HG03103 (cell line): ENCODE results near the gene GGCX.
"Not testable (repeated sequence)": the region's sequence is repeated elsewhere in the genome, so short reads cannot be mapped to it uniquely, and the experiment has no call there.

Source experiments
- ATAC-seq: cut with Tn5 transposase; IDR thresholded peaks from one replicate; pipeline ENCODE4 v1.9.1; 2021; ENCODE audit warnings: low read depth; ENCODE audit not compliant: unreplicated experiment

Gene GGCX

DNA sequence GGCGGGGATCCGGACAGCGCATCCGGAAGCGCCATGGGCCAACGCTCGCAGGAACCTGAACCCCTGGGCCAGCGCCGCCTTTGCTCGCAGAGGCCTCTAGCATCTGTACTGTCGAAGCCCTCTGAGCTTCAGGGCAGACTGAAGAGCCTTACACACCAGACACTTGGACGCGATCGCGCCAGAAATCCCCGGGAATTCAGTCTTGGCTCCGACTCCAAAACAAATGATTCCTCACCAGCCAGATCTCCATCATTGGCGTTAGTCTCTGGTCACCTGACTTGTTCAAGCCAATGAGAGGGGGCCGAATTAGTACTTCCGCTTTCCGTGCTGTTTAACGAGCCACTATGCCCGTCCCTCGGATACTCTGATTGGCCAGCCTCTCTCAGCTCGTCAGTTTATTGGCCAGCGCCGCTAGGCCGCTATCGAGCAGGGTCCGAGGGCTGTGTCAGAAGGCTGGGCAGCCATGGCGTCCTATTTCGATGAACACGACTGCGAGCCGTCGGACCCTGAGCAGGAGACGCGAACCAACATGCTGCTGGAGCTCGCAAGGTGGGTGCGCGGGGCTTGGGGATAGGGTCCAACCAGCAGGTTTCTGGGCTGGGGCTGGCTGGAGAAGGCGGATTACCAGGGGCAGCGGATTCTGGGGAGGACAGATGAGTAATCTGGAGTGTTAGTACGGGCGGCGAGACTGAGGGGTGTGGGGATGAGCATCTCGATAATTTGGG lies 34.2 kb upstream of the GGCX start, which contains the start of gene RNF181:
RNF181 (plus strand) TSS at position 445 of the 725 bp plus-strand sequence; CDS start at position 464, 19 bp downstream.
- peak; percentile 99 for ATAC-seq

- ATAC-seq = no peak
Observed at GRCh38 chr2:85594715-85595300, 33.5 kb upstream of the GGCX start.

DNA sequence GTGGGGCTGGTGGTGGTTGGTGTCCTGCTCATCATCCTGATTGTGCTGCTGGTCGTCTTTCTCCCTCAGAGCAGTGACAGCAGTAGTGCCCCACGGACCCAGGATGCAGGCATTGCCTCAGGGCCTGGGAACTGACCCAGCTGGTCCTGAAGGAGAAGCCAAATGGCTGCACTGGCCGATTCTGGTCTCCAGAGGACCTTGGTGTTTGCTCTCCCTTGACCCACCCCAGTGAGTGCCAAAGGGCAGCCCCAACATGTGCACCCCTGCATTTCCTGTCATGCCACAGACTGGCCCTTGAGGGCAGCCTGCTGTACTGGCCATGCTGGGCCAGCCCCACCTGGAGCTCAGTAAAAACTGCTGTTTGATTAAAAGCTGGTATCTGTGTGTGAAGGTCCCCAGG lies 31.7 kb upstream of the GGCX start:
- no peak for ATAC-seq

- not testable (repeated sequence) for ATAC-seq
Observed at GRCh38 chr2:85592299-85592698, 31.0 kb upstream of the GGCX start.

DNA sequence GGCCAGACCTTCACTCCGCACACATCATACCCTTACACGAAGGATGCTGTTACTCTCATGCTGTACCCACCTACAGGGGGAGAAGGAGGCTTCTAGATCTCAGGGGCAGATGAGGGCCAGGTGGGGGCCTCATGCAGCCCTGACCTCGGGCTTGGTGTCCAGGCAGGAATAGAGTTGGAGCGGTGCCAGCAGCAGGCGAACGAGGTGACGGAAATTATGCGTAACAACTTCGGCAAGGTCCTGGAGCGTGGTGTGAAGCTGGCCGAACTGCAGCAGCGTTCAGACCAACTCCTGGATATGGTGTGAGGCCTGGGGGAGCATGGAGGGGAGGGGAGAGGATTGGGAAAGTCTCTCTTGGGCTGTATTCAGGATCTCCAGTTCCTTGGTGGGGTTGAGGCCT lies 30.3 kb upstream of the GGCX start:
- ATAC-seq = no peak

DNA sequence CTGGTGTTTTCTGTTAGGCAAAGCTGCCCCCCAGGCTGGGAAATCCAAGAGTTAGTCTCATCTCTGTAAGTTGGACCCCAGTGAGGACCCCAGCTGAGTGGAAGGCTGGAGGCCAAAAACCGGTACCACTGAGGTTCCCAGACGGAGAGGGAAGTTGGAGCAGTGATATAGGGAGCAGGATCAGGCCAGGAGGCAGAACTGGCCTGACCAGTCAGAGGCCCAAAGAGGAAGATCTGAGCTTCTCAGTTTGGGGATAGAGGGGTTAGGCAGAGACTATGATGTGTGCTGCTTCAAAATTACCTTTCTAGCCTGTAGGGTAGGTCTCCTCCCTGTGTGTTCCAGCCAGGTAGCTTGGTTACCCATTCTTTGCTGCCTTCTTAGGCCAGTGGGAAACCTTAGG lies 29.7 kb upstream of the GGCX start:
- ATAC-seq = no peak

- ATAC-seq = no peak
Observed at GRCh38 chr2:85589982-85590791, 28.9 kb upstream of the GGCX start.

DNA sequence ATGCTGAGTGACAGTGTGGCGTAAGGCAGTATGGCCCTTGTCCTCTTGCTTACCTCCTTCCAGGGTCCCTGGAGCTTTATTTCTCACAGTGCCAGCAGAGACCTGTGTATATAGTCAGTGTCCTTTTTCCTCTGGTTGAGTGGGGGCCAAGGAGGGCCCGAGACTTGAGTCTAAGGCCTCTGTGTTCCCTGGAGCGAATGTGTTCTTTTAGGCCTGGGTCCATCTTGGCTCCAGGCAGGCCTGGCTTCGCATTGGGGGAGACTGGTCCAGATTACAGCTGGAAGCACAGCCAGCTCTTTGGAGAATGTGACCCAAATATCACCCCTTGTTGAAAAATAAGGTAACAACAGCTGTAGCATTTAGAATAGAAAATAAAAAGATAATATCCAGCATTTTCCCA lies 27.9 kb upstream of the GGCX start:
- ATAC-seq = no peak

DNA sequence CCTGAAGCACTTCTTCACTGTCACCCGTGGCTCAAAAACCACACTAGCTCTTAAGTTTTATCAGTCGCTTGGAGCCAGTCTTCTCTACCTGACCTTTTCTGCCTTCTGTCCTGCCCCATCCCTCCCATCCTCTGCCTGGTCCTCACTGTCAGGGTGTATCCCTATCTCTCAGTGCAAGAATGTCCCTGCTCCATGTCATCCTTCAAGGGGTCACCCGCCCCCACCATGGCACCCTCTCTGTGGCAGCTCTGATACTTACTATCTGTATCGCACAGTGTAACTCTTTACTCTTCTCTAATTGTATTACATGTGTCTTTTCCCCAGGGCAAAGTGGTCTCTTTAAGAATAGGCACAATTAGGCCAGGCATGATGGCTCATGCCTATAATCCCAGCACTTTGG lies 27.4 kb upstream of the GGCX start:
- ATAC-seq = no peak

DNA sequence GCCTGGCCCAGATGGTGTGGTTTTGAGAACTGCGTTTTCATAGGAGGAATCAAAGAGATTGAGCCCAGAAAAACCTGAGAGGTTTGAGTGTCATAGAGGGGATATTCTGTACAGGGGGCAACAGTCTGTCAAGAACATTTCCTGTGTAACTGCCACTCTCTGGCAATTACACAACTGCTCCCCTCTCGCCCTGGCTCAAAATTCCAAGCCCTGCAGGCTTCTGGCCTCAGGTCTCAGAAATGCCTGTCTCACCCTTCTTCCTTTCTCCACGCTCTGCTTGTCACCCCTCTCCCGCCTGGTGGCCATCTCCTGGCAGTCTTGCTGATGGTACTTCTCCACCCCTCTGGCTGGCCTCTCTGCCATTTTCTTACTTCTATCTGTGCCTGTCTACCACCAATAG lies 26.9 kb upstream of the GGCX start:
- no peak for ATAC-seq

DNA sequence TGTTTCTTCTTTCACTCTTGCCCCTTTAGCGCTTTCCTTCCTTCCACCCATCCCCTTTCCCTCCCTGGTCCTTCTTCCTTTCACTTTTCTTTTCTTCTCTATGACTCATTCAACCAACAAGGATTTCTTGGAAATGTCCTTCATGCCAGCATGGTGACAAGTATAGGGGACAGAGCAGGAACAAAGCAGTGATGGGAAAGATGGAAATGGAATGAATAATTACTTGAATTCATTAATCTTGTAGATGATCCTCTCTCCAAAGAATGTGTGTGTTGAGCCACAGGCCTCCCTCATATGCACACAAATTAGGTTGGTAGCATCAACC lies 24.4 kb upstream of the GGCX start:
- ATAC-seq = no peak

GRCh38 chr2:85584857-85585780 lies 23.8 kb upstream of the GGCX start:
- peak; percentile 30 for ATAC-seq

GRCh38 chr2:85584354-85584856 lies 23.1 kb upstream of the GGCX start, which contains the start of gene VAMP5:
Gene VAMP5, plus strand, starts transcription at chr2:85584431. Its CDS starts 60 bp downstream, at chr2:85584491.
- peak; percentile 33 for ATAC-seq

DNA sequence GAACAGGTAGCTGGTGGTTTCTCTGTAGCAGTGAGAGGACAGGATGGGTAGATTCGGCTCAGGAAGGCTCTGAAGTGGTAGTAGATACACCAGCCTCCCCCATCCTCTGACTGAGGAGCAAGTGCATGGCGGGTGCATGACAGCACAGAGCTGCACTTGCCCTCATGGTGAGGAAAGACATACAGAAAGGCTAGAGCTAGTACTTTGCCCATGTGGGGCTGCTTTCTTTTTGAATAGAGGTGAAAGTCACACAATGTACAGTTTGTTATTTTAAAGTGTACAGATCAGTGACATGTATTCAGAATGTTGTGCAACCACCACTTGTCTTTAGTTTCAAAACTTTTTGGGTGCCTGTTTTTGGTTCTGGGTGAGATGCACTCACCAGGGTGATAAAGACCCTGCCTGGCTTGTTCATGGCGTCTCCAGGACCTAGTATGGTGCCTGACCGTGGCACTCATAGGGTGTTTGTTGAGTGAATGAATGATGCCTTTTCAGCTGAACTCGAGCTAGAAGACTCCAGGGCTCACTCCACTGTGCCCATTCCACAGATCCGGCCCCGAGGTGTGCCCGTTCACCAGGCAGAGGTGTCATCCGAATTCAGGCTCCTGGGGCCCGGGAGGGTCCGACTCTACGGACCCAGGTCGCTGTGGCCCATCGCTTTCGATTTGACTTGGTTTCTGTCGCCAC lies 22.5 kb upstream of the GGCX start:
- peak; percentile 39 for ATAC-seq

DNA sequence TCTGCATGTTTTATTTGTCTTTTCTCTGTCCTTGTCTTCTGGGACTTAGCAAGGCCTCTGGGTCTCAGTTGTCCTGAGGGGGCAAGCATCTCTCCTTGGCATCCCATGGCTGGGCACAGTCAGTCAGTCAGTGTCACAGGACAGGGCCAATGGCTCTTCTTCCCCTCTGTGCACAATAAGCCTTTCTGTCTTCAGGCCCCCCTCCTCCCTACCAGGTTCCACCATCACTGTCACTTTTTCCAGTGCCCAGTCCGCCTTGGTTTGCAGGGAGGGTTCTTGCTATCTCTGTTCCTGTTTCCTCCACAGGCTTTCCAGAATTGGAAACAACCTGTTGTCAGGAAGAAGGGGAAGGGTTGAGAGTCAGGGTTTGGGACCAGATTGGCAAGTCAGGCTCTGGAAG lies 21.2 kb upstream of the GGCX start:
- no peak for ATAC-seq

DNA sequence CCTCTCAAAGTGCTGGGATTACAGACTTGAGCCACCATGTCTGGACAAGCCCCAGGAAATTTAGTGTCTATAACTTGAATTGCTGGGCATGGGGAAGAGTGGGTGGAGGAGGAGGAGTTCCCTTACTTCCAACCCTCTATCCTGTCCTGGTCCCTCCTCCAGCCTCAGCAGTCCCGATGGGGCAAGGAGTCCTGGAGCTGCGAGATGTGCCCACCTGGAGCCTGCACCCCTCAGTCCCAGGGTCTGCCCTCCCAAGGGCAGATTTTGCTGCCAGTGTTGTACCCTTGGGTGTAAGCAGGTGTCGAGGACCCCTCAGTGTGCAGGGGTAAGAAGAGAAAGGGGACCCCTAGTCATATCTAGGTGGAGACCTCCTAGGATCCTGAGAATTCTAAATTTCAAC lies 18.9 kb upstream of the GGCX start:
- ATAC-seq = no peak

- no peak for ATAC-seq
Observed at GRCh38 chr2:85579266-85579935, 18.1 kb upstream of the GGCX start.

GRCh38 chr2:85578243-85579180 lies 17.2 kb upstream of the GGCX start:
- ATAC-seq = peak; percentile 47
